Large intestine (tissue), 3 donors: ENCODE measurements around the gene INSRR. TPM values are rescaled to one million over a fixed set of nuclear protein-coding genes. Genes with fewer than 3 reads are reported as not detected.
A peak's percentile ranks its signal among the peaks of the same experiment; 100 is the strongest.

Source experiments
- DNase-seq, 2 donors: peaks; one replicate each; pipeline versions ENCODE4 v3.0.0 to v3.0.0-alpha.2; 2013
- H3K27ac ChIP-seq: one replicate; pipeline ENCODE4 v1.5.1; 2013; ENCODE audit warnings: low read length
- H3K27me3 ChIP-seq: 2 replicates; pipeline ENCODE4 v1.6.1; 2013; ENCODE audit warnings: low read length; ENCODE audit not compliant: control insufficient read depth, insufficient read depth
- H3K36me3 ChIP-seq: 2 replicates; pipeline ENCODE4 v1.6.1; 2013; ENCODE audit warnings: low read length; ENCODE audit not compliant: control insufficient read depth, insufficient read depth
- H3K4me1 ChIP-seq: one replicate; pipeline ENCODE4 v1.6.1; 2013; ENCODE audit warnings: low read length; ENCODE audit not compliant: control insufficient read depth, insufficient read depth
- H3K4me3 ChIP-seq: one replicate; pipeline ENCODE4 v1.5.1; 2013; ENCODE audit warnings: low read length
- H3K9me3 ChIP-seq: one replicate; pipeline ENCODE4 v1.6.1; 2013; ENCODE audit warnings: mild to moderate bottlenecking, low read depth, low read length, moderate library complexity; ENCODE audit not compliant: control insufficient read depth
- WGBS: methylation state at CpG from one replicate; pipeline ENCODE4 v1.1.5; 2013; ENCODE audit warnings: low lambda C conversion rate; ENCODE audit not compliant: insufficient coverage; 5-methylcytosine and 5-hydroxymethylcytosine counted together
- polyA plus RNA-seq: library from polyadenylated mRNA; unstranded; fragments of 120-200 nt; gene quantifications from one replicate; pipeline ENCODE4 v1.2.1, GENCODE V29; 2013

The INSRR gene
- polyA plus RNA-seq, 1 donor, result 0.09 TPM

- H3K4me1 ChIP-seq, result no peaks in the 10 kb centered on the region
- H3K27me3 ChIP-seq, result peaks cover 62% of the 10 kb centered on the region
- no peak overlapping the region for H3K27ac ChIP-seq
- H3K9me3 ChIP-seq, result no peaks in the 10 kb centered on the region
- peak in 1 of 2 donors; percentile 26 for DNase-seq
- H3K36me3 ChIP-seq, result no peaks in the 10 kb centered on the region
- WGBS, result no CpG with 5 or more reads among the region's 9 CpGs
- no peak overlapping the region for H3K4me3 ChIP-seq
These were observed 6.5 kb downstream of the INSRR start for GRCh38 chr1:156852418-156852874.

DNA sequence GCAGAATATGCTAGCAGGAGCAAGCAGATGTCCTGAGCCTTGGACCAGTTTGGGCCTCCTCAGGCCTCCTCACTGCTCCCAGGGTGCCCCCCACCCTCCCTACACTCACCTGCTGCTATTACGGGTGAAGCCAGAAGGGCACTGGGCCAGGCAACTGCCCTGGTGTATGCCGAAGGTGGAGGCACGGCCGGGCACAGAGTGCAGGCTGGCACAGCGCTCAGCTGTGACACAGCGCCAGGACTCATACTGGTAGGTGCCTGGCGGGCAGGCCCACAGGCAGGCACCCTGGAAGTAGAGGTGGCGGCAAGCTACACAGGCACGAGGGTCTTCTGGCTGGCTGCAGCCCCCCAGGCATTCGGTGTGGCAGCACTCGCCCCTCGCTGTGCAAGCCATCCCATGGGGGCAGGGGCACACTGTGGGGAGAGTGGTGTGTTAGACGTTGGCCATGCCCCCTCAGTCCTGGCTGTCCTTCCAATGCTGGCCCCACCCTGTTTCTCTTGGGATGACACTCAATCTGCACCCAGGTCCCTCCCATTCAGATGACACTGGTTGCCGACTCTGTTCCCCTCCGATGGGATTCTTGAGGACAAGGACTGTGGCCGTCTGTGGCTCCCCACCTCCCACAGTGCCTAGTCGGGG is 7.0 kb downstream of the INSRR start:
- WGBS, result no CpG with 5 or more reads among the region's 17 CpGs
- Histone ChIP-seq H3K27me3 (peaks cover 62% of the 10 kb centered on the region), H3K4me3 (no peak overlapping the region), H3K27ac (no peak overlapping the region), H3K4me1 (no peaks in the 10 kb centered on the region), H3K9me3 (no peaks in the 10 kb centered on the region), H3K36me3 (no peaks in the 10 kb centered on the region)
- no peak for DNase-seq

DNA sequence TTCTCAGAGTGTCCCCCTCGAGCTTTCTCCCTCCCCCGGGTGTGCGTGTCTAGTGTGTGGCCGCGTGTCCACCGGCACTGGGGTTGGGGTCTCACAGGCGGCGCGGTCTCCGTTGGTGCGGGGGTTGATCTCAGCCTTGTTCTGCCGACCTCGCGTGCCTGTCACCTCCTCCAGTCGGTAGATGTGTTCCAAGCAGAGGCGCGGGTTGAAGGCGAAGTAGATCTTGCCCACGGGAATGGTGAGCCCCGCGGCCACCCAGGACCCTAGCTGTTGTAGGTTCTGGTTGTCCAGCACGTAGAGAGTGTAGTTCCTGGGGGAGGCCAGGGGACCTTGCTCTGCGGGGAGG is 9.8 kb downstream of the INSRR start:
- Histone ChIP-seq H3K4me1 (no peaks in the 10 kb centered on the region), H3K36me3 (no peaks in the 10 kb centered on the region), H3K27me3 (peaks cover 76% of the 10 kb centered on the region), H3K27ac (no peak overlapping the region), H3K9me3 (peaks cover 5% of the 10 kb centered on the region), H3K4me3 (no peak overlapping the region)
- no peak for DNase-seq
- WGBS, result no CpG with 5 or more reads among the region's 23 CpGs

DNA sequence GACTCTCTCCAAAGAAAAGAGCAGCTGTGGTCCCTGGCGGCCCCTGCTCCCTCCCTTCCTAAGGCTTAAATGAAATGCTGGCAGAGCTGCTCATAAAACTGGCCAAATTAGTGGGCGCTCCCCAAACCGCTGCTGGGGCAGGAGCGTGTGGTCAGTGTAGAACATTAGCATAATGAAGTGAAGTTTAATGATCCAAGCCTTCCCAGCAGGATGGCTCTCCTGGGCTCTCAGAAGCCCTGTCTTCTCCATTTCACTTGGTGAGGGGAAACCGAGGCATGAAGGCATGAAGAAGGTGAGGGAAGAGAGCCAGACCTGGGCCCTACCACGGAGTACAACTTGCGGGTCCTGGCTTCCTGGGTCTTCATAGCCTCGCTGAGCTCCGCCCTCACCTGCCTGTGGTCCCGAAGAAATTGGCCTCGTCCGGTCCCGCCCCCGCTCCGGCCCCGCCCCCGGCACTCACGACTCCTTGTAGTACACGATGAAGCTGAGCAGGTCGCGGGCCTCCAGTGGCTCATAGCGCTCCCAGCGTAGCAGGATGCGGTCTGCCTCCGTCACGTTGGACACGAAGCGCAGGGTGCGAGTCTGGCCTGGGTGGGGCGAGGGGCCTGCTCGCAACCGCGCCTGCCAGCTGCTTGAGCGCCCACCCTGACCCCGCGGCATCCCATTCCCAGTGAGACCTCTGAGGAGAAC is 10.3 kb downstream of the INSRR start:
- no peak overlapping the region for H3K4me3 ChIP-seq
- peak in 1 of 2 donors; percentile 38 for DNase-seq
- H3K4me1 ChIP-seq, result no peaks in the 10 kb centered on the region

GRCh38 chr1:156847591-156848460 is 11.1 kb downstream of the INSRR start:
- WGBS, result 20% methylated on average over 2 of the region's 7 CpGs
- H3K27ac ChIP-seq, result no peak overlapping the region
- H3K9me3 ChIP-seq, result peaks cover 5% of the 10 kb centered on the region
- DNase-seq, result no peak
- peaks cover 79% of the 10 kb centered on the region for H3K27me3 ChIP-seq
- H3K36me3 ChIP-seq, result no peaks in the 10 kb centered on the region
- H3K4me1 ChIP-seq, result no peaks in the 10 kb centered on the region
- H3K4me3 ChIP-seq, result no peak overlapping the region

More for the DNA sequence above, 10.3 kb downstream of the INSRR start:
- Histone ChIP-seq H3K27ac (no peak overlapping the region), H3K27me3 (peaks cover 76% of the 10 kb centered on the region), H3K36me3 (no peaks in the 10 kb centered on the region), H3K9me3 (peaks cover 5% of the 10 kb centered on the region)
- no CpG with 5 or more reads among the region's 36 CpGs for WGBS

GRCh38 chr1:156846643-156847042 is 12.3 kb downstream of the INSRR start:
- H3K4me1 ChIP-seq, result no peaks in the 10 kb centered on the region
- H3K36me3 ChIP-seq, result no peaks in the 10 kb centered on the region
- peaks cover 86% of the 10 kb centered on the region for H3K27me3 ChIP-seq
- no peak overlapping the region for H3K4me3 ChIP-seq
- H3K27ac ChIP-seq, result no peak overlapping the region
- no peak for DNase-seq
- WGBS, result no CpG with 5 or more reads among the region's 5 CpGs
- H3K9me3 ChIP-seq, result peaks cover 5% of the 10 kb centered on the region

DNA sequence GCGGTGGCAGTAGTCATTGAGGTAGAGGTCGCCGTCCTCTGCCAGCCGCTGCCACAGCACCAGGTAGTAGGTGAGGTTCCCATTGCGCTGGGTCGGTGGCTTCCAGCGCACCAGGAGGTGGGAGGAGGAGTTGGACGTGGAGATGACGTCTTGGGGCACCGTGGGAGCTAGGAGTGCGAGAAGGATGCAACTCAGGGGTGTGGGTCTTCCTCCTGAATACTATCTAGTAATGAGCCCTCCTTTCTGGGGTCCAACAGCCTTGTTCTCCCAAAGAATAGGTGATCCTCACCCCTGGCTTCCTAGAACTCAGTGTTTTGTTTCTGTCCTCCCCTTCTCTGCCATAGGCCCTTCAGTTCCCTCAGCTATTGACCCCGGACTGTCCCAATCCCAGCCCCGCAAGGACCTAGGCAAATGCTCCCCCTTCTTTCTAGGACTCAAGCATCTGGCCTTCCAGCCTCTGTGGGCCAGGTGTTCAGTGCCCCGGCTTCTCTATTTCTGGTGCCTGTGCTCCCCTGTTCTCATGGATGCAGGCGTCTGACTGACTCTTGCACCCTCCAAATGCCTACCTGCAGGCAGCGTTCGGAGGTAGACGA is 12.9 kb downstream of the INSRR start:
- Histone ChIP-seq H3K4me1 (no peaks in the 10 kb centered on the region), H3K27ac (no peak overlapping the region), H3K9me3 (peaks cover 5% of the 10 kb centered on the region), H3K36me3 (no peaks in the 10 kb centered on the region), H3K4me3 (no peak overlapping the region), H3K27me3 (peaks cover 90% of the 10 kb centered on the region)
- WGBS, result no CpG with 5 or more reads among the region's 18 CpGs
- DNase-seq, result no peak

- Histone ChIP-seq H3K4me1 (no peaks in the 10 kb centered on the region), H3K9me3 (peaks cover 5% of the 10 kb centered on the region), H3K4me3 (no peak overlapping the region), H3K27ac (no peak overlapping the region), H3K36me3 (no peaks in the 10 kb centered on the region), H3K27me3 (peaks cover 95% of the 10 kb centered on the region)
- no peak for DNase-seq
- WGBS, result no CpG with 5 or more reads among the region's 69 CpGs
These were observed 13.6 kb downstream of the INSRR start for GRCh38 chr1:156845055-156845952.

DNA sequence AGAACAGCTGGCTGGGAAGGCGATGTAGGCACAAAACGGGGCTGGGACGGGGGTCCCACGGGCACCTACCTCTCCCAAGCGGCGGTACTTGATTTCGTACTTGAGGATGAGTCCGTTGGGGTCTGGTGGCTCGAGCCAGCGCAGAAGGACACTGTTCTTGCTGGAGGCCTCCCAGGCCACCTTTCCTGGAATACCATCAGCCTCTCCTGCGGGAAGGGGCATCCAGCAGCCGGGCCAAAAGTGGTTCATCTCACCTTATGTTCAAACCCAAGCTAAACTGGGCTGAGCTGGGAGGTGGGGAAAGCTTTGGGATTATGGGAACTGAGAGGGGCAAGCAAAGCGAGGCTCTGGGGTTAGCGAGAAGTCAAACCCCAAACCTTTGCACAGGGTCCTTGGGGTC is 14.3 kb downstream of the INSRR start:
- Histone ChIP-seq H3K9me3 (peaks cover 5% of the 10 kb centered on the region), H3K27ac (no peak overlapping the region), H3K4me1 (no peaks in the 10 kb centered on the region), H3K27me3 (peaks cover 95% of the 10 kb centered on the region), H3K4me3 (no peak overlapping the region), H3K36me3 (no peaks in the 10 kb centered on the region)
- no peak for DNase-seq
- no CpG with 5 or more reads among the region's 14 CpGs for WGBS
